Mesodermal cell (in vitro differentiated cells): ENCODE data around the gene TMEM44.
"Not testable (repeated sequence)": the region's sequence is repeated elsewhere in the genome, so short reads cannot be mapped to it uniquely, and the experiment has no call there.

ENCODE experiments used
- H3K27ac ChIP-seq: 2 replicates; pipeline ENCODE4 v1.7.0; 2013; ENCODE audit warnings: mild to moderate bottlenecking, low read depth, low read length, moderate library complexity; ENCODE audit not compliant: severe bottlenecking
- H3K36me3 ChIP-seq: 2 replicates; pipeline ENCODE4 v1.7.1; 2013; ENCODE audit warnings: mild to moderate bottlenecking, low read length, moderate library complexity; ENCODE audit not compliant: control insufficient read depth, insufficient read depth
- H3K4me1 ChIP-seq: one replicate; pipeline ENCODE4 v1.7.1; 2013; ENCODE audit warnings: mild to moderate bottlenecking, low read length; ENCODE audit not compliant: insufficient read depth, control insufficient read depth, poor library complexity, severe bottlenecking
- H3K4me3 ChIP-seq: 2 replicates; pipeline ENCODE4 v1.7.0; 2013; ENCODE audit warnings: low read length, control low read depth, mild to moderate bottlenecking; ENCODE audit not compliant: insufficient read depth, poor library complexity, severe bottlenecking; ENCODE audit errors: extremely low read depth
- H3K9me3 ChIP-seq: 2 replicates; pipeline ENCODE4 v1.7.1; 2013; ENCODE audit warnings: mild to moderate bottlenecking, low read length, moderate library complexity; ENCODE audit not compliant: control insufficient read depth
- WGBS, 2 experiments: methylation state at CpG; one replicate each; pipeline ENCODE4 v1.1.5; 2013; ENCODE audit warnings: missing lambda C conversion rate in 2 of 2; ENCODE audit not compliant: insufficient coverage in 2 of 2; 5-methylcytosine and 5-hydroxymethylcytosine counted together

The TMEM44 gene

DNA sequence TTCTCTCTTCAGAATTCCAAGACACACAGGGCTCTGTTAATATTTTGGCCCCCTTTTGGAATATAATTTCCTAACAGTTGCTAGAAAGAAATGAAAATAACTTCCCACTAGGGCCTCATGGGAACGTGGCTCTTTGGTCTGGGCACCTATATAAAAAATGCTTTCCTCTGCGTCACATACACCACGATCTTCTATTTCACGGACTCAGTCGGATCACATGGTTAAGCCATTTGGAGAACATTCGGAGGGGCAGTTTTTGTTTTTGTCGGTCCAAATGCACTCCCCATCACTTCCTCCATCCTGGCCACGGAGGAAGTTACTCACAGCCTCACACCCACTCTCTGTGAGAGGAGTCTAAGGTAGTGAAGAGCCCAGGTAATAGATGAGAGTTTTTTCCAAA, 21.0 kb downstream of the TMEM44 start:
- H3K9me3 ChIP-seq, result no peaks in the 10 kb centered on the region
- WGBS, 2 experiments, result 89% methylated on average over 5 to 7 of the region's 8 CpGs
- no peak overlapping the region for H3K4me3 ChIP-seq
- no peaks in the 10 kb centered on the region for H3K4me1 ChIP-seq
- H3K36me3 ChIP-seq, result peaks cover 20% of the 10 kb centered on the region
- no peak overlapping the region for H3K27ac ChIP-seq

- Histone ChIP-seq H3K4me1 (no peaks in the 10 kb centered on the region), H3K4me3 (no peak overlapping the region), H3K36me3 (peaks cover 16% of the 10 kb centered on the region), H3K9me3 (no peaks in the 10 kb centered on the region), H3K27ac (no peak overlapping the region)
- 70 to 94% methylated on average over 2 of the region's 3 CpGs for WGBS, 2 experiments
These were observed 22.5 kb downstream of the TMEM44 start for GRCh38 chr3:194610689-194611088.

DNA sequence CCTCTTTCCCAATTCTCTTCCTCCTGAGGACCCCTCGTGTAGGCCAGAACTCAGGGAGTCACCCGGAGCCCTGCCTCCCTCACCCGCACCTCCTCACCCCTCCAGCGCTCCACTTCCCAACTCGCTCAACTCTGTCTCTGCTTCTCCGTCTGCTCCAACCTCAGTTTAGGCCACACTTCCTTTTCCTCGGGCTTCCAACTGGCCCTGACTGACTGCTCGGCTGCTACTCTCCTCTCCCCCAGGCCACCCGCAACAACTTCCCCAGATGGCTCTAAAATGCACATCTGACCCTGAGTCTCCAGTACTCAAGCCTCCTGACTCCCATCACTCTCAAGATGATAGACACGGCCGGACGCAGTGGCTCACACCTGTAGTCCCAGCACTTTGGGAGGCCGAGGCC, 23.6 kb downstream of the TMEM44 start:
- H3K9me3 ChIP-seq, result no peaks in the 10 kb centered on the region
- H3K36me3 ChIP-seq, result peaks cover 14% of the 10 kb centered on the region
- H3K4me3 ChIP-seq, result no peak overlapping the region
- H3K4me1 ChIP-seq, result no peaks in the 10 kb centered on the region
- no peak overlapping the region for H3K27ac ChIP-seq
- WGBS, 2 experiments, result 91 to 93% methylated on average over 11 to 13 of the region's 13 CpGs

DNA sequence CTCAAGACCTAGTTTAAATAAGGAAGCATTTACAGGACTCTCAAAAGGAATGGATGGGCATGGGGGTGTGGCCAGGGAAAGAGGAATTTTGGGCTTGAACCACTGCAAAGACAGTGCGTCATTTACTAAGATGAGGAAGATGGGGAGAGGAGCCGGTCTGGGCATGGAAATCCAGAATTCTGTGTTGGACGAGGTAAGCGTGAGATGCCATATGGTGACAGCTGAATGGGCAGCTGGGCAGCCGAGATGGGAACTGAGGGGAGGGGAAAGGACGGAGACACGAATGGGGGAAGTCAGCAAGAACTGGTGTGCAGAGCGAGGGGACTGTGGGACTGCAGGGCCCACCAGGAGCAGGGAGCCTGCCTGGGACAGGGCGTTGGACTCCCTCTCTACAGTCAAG, 24.2 kb downstream of the TMEM44 start:
- no peaks in the 10 kb centered on the region for H3K9me3 ChIP-seq
- H3K36me3 ChIP-seq, result peaks cover 13% of the 10 kb centered on the region
- H3K4me1 ChIP-seq, result no peaks in the 10 kb centered on the region
- H3K27ac ChIP-seq, result no peak overlapping the region
- 86 to 91% methylated on average over 8 of the region's 9 CpGs for WGBS, 2 experiments
- no peak overlapping the region for H3K4me3 ChIP-seq

GRCh38 chr3:194607592-194608389, 25.4 kb downstream of the TMEM44 start:
- 89 to 94% methylated on average over 6 of the region's 10 CpGs for whole genome bisulfite sequencing, 2 experiments
- no peak overlapping the region for H3K27ac ChIP-seq
- H3K36me3 ChIP-seq, result peaks cover 15% of the 10 kb centered on the region
- H3K4me1 ChIP-seq, result no peaks in the 10 kb centered on the region
- no peak overlapping the region for H3K4me3 ChIP-seq
- no peaks in the 10 kb centered on the region for H3K9me3 ChIP-seq

- Histone ChIP-seq H3K27ac (no peak overlapping the region), H3K4me1 (no peaks in the 10 kb centered on the region), H3K36me3 (peaks cover 18% of the 10 kb centered on the region), H3K9me3 (no peaks in the 10 kb centered on the region), H3K4me3 (no peak overlapping the region)
- 71 to 100% methylated on average over 1 to 2 of the region's 3 CpGs for WGBS, 2 experiments
These were observed 26.3 kb downstream of the TMEM44 start for GRCh38 chr3:194606941-194607340.

GRCh38 chr3:194606163-194606562, 27.1 kb downstream of the TMEM44 start:
- H3K36me3 ChIP-seq, result peaks cover 23% of the 10 kb centered on the region
- no peaks in the 10 kb centered on the region for H3K4me1 ChIP-seq
- H3K9me3 ChIP-seq, result no peaks in the 10 kb centered on the region
- no peak overlapping the region for H3K27ac ChIP-seq
- no peak overlapping the region for H3K4me3 ChIP-seq
- WGBS, 2 experiments, result 95 to 96% methylated on average over 3 to 5 of the region's 8 CpGs

GRCh38 chr3:194605314-194605713, 27.9 kb downstream of the TMEM44 start:
- H3K9me3 ChIP-seq, H3K4me1 ChIP-seq, H3K4me3 ChIP-seq, H3K27ac ChIP-seq: not testable (repeated sequence)
- 82 to 91% methylated on average over 5 to 6 of the region's 7 CpGs for WGBS, 2 experiments
- H3K36me3 ChIP-seq, result peaks cover 23% of the 10 kb centered on the region

GRCh38 chr3:194604837-194605236, 28.4 kb downstream of the TMEM44 start:
- peaks cover 23% of the 10 kb centered on the region for H3K36me3 ChIP-seq
- no peak overlapping the region for H3K27ac ChIP-seq
- no peak overlapping the region for H3K4me3 ChIP-seq
- no peaks in the 10 kb centered on the region for H3K4me1 ChIP-seq
- 67% methylated on average over 1 of the region's 2 CpGs; no CpG with 5 or more reads in 1 of the 2 experiments for WGBS, 2 experiments
- H3K9me3 ChIP-seq, result no peaks in the 10 kb centered on the region

- no peak overlapping the region for H3K4me3 ChIP-seq
- H3K36me3 ChIP-seq, result peaks cover 24% of the 10 kb centered on the region
- no peaks in the 10 kb centered on the region for H3K9me3 ChIP-seq
- no peaks in the 10 kb centered on the region for H3K4me1 ChIP-seq
- H3K27ac ChIP-seq, result no peak overlapping the region
- WGBS, 2 experiments, result 91 to 94% methylated on average over 13 to 21 of the region's 22 CpGs
These were observed 29.1 kb downstream of the TMEM44 start for GRCh38 chr3:194604126-194604525.

GRCh38 chr3:194602669-194603171, 30.5 kb downstream of the TMEM44 start:
- Histone ChIP-seq H3K4me3 (no peak overlapping the region), H3K9me3 (no peaks in the 10 kb centered on the region), H3K4me1 (no peaks in the 10 kb centered on the region), H3K27ac (no peak overlapping the region), H3K36me3 (peaks cover 24% of the 10 kb centered on the region)
- WGBS, 2 experiments, result 93 to 95% methylated on average over 6 to 10 of the region's 10 CpGs
